Measurements from ENCODE around the gene OLIG1.
A peak's percentile ranks its signal among the peaks of the same experiment; 100 is the strongest.

OLIG1 gene

GRCh38 chr21:33027401-33028286, 42.3 kb upstream of the OLIG1 start:
- H3K9ac ChIP-seq (ENCODE audit: low read depth, low read length): 0 out of 2 replicates have a peak overlapping the region, but pooled peaks have one; percentile 0
- no peaks in the 10 kb centered on the region; the same call in 1 of the 2 replicates for H3K9me3 ChIP-seq (ENCODE audit: control insufficient read depth, insufficient read depth, low read length)
- no peaks in the 10 kb centered on the region for H3K36me3 ChIP-seq (ENCODE audit: insufficient read depth, low read length)
- peaks cover 12% of the 10 kb centered on the region for H3K4me1 ChIP-seq (ENCODE audit: insufficient read depth, low read length)

- Histone ChIP-seq H3K9me3 (ENCODE audit: control insufficient read depth, insufficient read depth, low read length) (no peaks in the 10 kb centered on the region; the same call in 1 of the 2 replicates), H3K4me1 (ENCODE audit: insufficient read depth, low read length) (peaks cover 12% of the 10 kb centered on the region)
Observed at GRCh38 chr21:33028287-33028670, 41.7 kb upstream of the OLIG1 start.

GRCh38 chr21:33028773-33029384, 41.1 kb upstream of the OLIG1 start:
- no peaks in the 10 kb centered on the region for H3K36me3 ChIP-seq (ENCODE audit: insufficient read depth, low read length)
- H3K4me1 ChIP-seq (ENCODE audit: insufficient read depth, low read length): peaks cover 12% of the 10 kb centered on the region
- no peaks in the 10 kb centered on the region; the same call in 1 of the 2 replicates for H3K9me3 ChIP-seq (ENCODE audit: control insufficient read depth, insufficient read depth, low read length)
- peak overlapping the region; percentile 39 for H3K9ac ChIP-seq (ENCODE audit: low read depth, low read length)

More at GRCh38 chr21:33028287-33028670, 41.7 kb upstream of the OLIG1 start:
- H3K36me3 ChIP-seq (ENCODE audit: insufficient read depth, low read length): no peaks in the 10 kb centered on the region
- no peak overlapping the region for H3K9ac ChIP-seq (ENCODE audit: low read depth, low read length)

- Histone ChIP-seq H3K36me3 (ENCODE audit: insufficient read depth, low read length) (no peaks in the 10 kb centered on the region), H3K4me1 (ENCODE audit: insufficient read depth, low read length) (peaks cover 12% of the 10 kb centered on the region), H3K9ac (ENCODE audit: low read depth, low read length) (peak overlapping the region; percentile 39), H3K9me3 (ENCODE audit: control insufficient read depth, insufficient read depth, low read length) (no peaks in the 10 kb centered on the region; the same call in 1 of the 2 replicates)
Observed at GRCh38 chr21:33029385-33029921, 40.5 kb upstream of the OLIG1 start.

GRCh38 chr21:33029975-33030461, 39.9 kb upstream of the OLIG1 start:
- Histone ChIP-seq H3K9ac (ENCODE audit: low read depth, low read length) (peak overlapping the region; percentile 39; the same call in 1 of the 2 replicates), H3K9me3 (ENCODE audit: control insufficient read depth, insufficient read depth, low read length) (no peaks in the 10 kb centered on the region; the same call in 1 of the 2 replicates), H3K4me1 (ENCODE audit: insufficient read depth, low read length) (peaks cover 13% of the 10 kb centered on the region), H3K36me3 (ENCODE audit: insufficient read depth, low read length) (no peaks in the 10 kb centered on the region)

GRCh38 chr21:33030633-33031032, 39.3 kb upstream of the OLIG1 start:
- no peaks in the 10 kb centered on the region; the same call in 1 of the 2 replicates for H3K9me3 ChIP-seq (ENCODE audit: control insufficient read depth, insufficient read depth, low read length)
- H3K4me1 ChIP-seq (ENCODE audit: insufficient read depth, low read length): peaks cover 16% of the 10 kb centered on the region
- no peak overlapping the region for H3K9ac ChIP-seq (ENCODE audit: low read depth, low read length)
- H3K36me3 ChIP-seq (ENCODE audit: insufficient read depth, low read length): no peaks in the 10 kb centered on the region

GRCh38 chr21:33031152-33031911, 38.6 kb upstream of the OLIG1 start:
- Histone ChIP-seq H3K36me3 (ENCODE audit: insufficient read depth, low read length) (no peaks in the 10 kb centered on the region), H3K4me1 (ENCODE audit: insufficient read depth, low read length) (peaks cover 18% of the 10 kb centered on the region), H3K9ac (ENCODE audit: low read depth, low read length) (no peak overlapping the region), H3K9me3 (ENCODE audit: control insufficient read depth, insufficient read depth, low read length) (no peaks in the 10 kb centered on the region; the same call in 1 of the 2 replicates)

- Histone ChIP-seq H3K4me1 (ENCODE audit: insufficient read depth, low read length) (peaks cover 20% of the 10 kb centered on the region), H3K36me3 (ENCODE audit: insufficient read depth, low read length) (no peaks in the 10 kb centered on the region), H3K9ac (ENCODE audit: low read depth, low read length) (no peak overlapping the region), H3K9me3 (ENCODE audit: control insufficient read depth, insufficient read depth, low read length) (no peaks in the 10 kb centered on the region; the same call in 1 of the 2 replicates)
Observed at GRCh38 chr21:33032434-33033047, 37.4 kb upstream of the OLIG1 start.

- Histone ChIP-seq H3K9me3 (ENCODE audit: control insufficient read depth, insufficient read depth, low read length) (no peaks in the 10 kb centered on the region; the same call in 1 of the 2 replicates), H3K4me1 (ENCODE audit: insufficient read depth, low read length) (peaks cover 18% of the 10 kb centered on the region), H3K9ac (ENCODE audit: low read depth, low read length) (peak overlapping the region; percentile 42; the same call in 1 of the 2 replicates), H3K36me3 (ENCODE audit: insufficient read depth, low read length) (no peaks in the 10 kb centered on the region)
Observed at GRCh38 chr21:33033094-33033951, 36.6 kb upstream of the OLIG1 start.

GRCh38 chr21:33033961-33034413, 36.0 kb upstream of the OLIG1 start:
- H3K9me3 ChIP-seq (ENCODE audit: control insufficient read depth, insufficient read depth, low read length): no peaks in the 10 kb centered on the region; the same call in 1 of the 2 replicates
- peaks cover 13% of the 10 kb centered on the region for H3K4me1 ChIP-seq (ENCODE audit: insufficient read depth, low read length)
- no peaks in the 10 kb centered on the region for H3K36me3 ChIP-seq (ENCODE audit: insufficient read depth, low read length)
- H3K9ac ChIP-seq (ENCODE audit: low read depth, low read length): no peak overlapping the region

- Histone ChIP-seq H3K9me3 (ENCODE audit: control insufficient read depth, insufficient read depth, low read length) (no peaks in the 10 kb centered on the region), H3K4me1 (ENCODE audit: insufficient read depth, low read length) (peaks cover 7% of the 10 kb centered on the region), H3K36me3 (ENCODE audit: insufficient read depth, low read length) (no peaks in the 10 kb centered on the region), H3K9ac (ENCODE audit: low read depth, low read length) (no peak overlapping the region)
Observed at GRCh38 chr21:33035147-33035546, 34.8 kb upstream of the OLIG1 start.

- H3K9ac ChIP-seq (ENCODE audit: low read depth, low read length): no peak overlapping the region
- peaks cover 7% of the 10 kb centered on the region for H3K4me1 ChIP-seq (ENCODE audit: insufficient read depth, low read length)
- no peaks in the 10 kb centered on the region for H3K9me3 ChIP-seq (ENCODE audit: control insufficient read depth, insufficient read depth, low read length)
- H3K36me3 ChIP-seq (ENCODE audit: insufficient read depth, low read length): no peaks in the 10 kb centered on the region
Observed at GRCh38 chr21:33036430-33037162, 33.3 kb upstream of the OLIG1 start.
